GM19025 (cell line): ENCODE measurements around the gene ITGB3BP.
"Not testable (repeated sequence)": the region's sequence is repeated elsewhere in the genome, so short reads cannot be mapped to it uniquely, and the experiment has no call there.

ENCODE experiments used
- ATAC-seq: cut with Tn5 transposase; IDR thresholded peaks from one replicate; pipeline ENCODE4 v1.9.1; 2021; ENCODE audit warnings: mild to moderate bottlenecking, low read depth, moderate library complexity; ENCODE audit not compliant: unreplicated experiment

ITGB3BP gene

GRCh38 chr1:63429281-63429680, 93.7 kb downstream of the ITGB3BP start:
- no peak for ATAC-seq

GRCh38 chr1:63428815-63429214, 94.2 kb downstream of the ITGB3BP start:
- no peak for ATAC-seq

GRCh38 chr1:63423649-63424048, 99.4 kb downstream of the ITGB3BP start:
- no peak for ATAC-seq

GRCh38 chr1:63420746-63421145, 102.3 kb downstream of the ITGB3BP start:
- ATAC-seq = not testable (repeated sequence)

- no peak for ATAC-seq
Observed at GRCh38 chr1:63418101-63418500, 104.9 kb downstream of the ITGB3BP start.

- ATAC-seq = no peak
Observed at GRCh38 chr1:63414691-63415365, 108.2 kb downstream of the ITGB3BP start.

GRCh38 chr1:63413394-63413793, 109.6 kb downstream of the ITGB3BP start:
- ATAC-seq = no peak

- no peak for ATAC-seq
Observed at GRCh38 chr1:63411066-63411465, 112.0 kb downstream of the ITGB3BP start.

GRCh38 chr1:63408331-63408730, 114.7 kb downstream of the ITGB3BP start:
- no peak for ATAC-seq

GRCh38 chr1:63407002-63407401, 116.0 kb downstream of the ITGB3BP start:
- ATAC-seq = no peak

- no peak for ATAC-seq
Observed at GRCh38 chr1:63405987-63406386, 117.0 kb downstream of the ITGB3BP start.

GRCh38 chr1:63405021-63405420, 118.0 kb downstream of the ITGB3BP start:
- ATAC-seq = no peak

- ATAC-seq = no peak
Observed at GRCh38 chr1:63403386-63403785, 119.6 kb downstream of the ITGB3BP start.

- ATAC-seq = no peak
Observed at GRCh38 chr1:63401945-63402344, 121.1 kb downstream of the ITGB3BP start.
